HG03039 (cell line): ENCODE measurements around the gene ESYT2.

Source experiments
- ATAC-seq: cut with Tn5 transposase; IDR thresholded peaks from one replicate; pipeline ENCODE4 v1.9.1; 2021; ENCODE audit warnings: mild to moderate bottlenecking, moderate library complexity; ENCODE audit not compliant: unreplicated experiment

Gene ESYT2

DNA sequence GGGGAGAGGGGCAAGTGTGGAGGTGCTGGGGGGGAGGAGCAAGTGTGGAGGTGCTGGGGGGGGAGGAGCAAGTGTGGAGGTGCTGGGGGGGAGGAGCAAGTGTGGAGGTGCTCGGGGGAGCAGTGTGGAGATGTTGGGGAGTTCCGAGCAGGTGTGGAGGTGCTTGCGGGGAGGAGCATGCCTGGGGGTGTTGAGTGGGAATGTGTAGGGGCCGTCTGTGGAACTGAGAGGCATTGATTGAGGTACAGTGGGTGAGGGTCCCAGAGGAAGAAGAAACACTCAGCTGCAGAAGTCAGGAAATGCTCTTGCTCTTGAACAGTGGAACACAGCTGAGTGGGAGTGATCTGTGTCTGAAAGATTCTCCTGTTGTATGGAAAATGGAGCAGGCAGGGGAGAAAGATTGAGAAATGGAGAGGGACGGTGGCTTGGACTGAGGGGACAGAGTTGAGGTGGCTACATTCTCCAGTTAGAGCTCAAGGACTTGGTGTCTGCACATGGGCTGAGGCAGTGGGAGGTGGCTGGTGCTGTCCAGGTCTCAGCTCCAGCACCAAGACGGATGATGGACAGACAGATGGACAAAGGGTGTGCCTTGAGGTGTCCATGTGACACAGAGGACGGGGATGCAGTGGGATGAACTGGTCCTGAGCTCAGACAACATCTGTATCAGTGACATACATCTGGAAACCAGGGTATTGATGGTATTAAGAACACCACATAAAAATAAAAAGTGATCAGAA lies 99.5 kb downstream of the ESYT2 start:
- no peak for ATAC-seq

DNA sequence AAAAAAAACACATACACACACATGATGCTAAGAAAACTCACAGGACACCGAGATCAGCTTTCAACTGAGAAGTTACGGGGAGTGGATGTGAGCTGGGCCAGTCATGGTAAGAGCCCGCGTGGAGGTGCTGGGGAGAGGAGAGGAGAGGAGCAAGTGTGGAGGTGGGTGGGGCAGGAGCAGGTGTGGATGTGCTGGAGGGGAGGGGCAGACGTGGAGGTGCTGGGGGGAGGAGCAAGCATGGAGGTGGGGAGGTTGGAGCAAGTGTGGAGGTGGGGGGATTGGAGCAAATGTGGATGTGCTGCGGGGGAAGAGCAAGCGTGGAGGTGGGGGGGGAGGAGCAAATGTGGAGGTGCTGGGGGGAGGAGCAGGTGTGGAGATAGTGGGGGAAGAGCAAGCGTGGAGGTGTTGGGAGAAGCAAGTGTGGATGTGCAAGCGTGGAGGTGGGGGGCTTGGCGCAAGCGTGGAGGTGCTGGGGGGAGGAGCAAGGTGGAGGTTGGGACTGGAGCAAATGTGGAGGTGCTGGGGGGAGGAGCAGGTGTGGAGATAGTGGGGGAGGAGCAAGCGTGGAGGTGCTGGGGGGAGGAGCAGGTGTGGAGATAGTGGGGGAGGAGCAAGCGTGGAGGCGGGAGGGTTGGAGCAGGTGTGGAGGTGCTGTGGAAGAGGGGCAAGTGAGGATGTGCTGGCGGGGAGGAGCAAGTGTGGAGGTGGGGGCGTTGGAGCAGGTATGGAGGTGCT lies 100.2 kb downstream of the ESYT2 start:
- no peak for ATAC-seq

DNA sequence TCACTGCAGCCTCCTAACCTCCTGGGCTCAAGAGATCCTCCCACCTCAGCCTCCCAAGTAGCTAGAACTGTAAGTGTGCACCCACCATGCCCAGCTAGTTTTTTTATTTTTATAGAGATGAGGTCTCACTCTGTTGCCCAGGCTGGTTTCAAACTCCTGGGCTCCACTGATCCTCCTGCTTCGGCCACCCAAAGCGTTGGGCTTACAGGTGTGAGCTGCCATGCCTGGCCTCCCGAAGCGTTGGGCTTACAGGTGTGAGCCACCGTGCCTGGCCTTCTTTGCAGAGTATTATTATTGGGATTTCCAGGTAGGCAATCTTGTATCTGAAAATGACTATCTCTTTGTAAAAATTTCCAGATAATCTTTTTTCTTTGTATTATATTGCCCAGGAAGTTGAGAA lies 101.6 kb downstream of the ESYT2 start:
- ATAC-seq, result no peak

DNA sequence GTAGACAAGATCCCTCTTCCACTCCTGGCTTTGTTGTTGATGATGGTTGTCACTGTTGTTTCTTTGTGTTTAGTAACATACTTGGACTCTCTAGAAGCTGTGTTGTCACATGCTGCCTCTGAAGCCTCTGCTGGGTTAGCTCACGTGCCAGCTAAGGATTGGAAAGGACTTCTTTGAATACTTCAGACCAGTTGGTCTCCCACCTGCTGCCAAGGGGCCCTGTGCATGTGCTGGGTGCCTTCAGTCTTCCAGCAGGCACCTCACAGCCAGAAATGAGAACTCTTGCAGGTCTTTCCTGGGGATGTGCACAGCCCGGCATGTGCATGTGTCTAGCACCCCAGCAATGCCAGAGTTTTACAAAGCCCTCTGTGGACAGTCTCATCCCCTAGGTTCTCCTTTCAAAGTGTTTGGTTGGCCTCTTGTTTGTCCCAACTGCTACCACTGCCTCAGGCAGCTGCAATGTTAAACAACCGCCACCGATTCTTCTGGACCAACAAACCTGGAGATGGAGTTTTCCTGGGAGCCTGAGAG lies 103.0 kb downstream of the ESYT2 start:
- ATAC-seq, result no peak

DNA sequence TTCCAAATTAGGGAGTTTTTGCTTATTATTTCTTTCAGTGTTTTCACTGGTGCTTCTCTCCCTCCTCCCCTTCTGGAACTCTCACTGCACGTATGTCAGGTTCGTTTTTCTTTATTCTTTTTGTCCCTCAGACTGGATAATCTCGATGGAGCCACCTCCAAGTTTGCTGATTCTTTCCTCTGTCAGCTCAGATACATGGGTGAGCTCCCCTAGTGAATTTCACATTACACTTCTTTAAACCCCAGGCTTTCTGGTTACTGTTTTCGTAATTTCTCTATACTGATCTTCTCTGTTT lies 103.9 kb downstream of the ESYT2 start:
- ATAC-seq, result no peak

DNA sequence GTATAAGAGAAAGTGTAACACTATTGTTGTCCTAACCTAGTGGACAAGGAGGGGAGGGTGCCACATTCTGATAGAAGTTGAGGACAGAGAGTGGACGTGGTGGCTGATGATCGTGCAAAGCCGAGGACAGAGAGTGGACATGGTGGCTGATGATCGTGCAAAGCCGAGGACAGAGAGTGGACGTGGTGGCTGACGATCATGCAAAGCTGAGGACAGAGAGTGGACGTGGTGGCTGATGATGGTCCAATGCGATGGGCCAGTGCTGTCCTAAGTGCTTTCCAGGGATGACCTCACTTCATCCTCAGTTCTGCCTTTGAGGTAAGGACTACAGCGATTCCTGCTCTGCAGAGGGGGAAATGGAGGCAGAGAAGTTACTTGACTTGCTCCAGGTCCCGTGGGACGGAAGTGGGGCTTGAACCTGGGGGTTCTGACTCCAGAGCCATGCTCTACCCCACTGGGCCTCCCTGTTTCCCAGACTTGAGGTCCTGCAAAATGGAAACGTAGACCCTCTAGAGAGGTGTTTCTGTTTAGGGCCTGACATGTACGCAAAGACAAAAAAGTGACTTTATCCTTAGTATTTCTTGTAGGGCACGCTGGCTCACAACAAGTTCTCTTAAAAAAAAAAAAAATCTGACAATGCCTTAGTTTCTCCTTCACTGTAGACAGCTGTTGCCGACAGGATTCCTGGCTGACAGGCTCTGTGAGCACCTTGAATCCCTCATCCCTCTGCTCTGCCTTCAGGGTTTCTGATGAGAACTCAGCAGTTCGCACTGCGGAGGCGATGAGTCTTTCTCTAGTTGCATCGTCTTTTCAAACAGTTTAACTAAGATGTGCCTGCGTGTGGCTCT lies 104.4 kb downstream of the ESYT2 start:
- no peak for ATAC-seq

DNA sequence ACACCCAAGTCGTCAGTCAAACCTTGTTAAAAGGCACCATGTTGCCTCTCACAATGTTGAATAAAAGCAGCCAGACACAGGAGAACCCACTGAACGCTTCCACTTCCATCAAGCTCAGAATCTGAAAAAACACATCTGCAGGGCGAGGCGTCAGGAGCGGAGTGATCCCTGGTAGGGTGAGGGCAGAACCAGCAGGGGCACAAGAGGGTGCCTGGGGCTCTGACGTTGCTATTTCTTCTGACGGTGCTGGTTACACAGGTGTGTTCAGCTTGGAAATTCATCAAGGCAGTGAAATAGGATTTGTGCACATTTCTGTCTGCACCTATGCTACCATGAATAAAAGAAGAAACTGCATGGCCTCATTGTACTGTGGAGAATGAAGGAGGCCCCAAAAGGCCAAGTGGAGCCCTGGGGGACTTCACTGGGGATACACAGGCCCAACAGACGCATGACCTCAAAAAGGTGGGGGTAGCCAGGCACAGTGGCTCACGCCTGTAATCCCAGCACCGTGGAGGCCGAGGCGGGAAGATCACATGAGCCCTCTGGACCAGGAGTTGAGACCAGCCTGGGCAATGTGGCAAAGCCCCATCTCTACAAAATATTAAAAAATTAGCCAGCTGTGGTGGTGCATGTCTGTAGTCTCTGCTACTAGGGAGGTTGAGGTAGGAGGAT lies 105.5 kb downstream of the ESYT2 start:
- no peak for ATAC-seq

DNA sequence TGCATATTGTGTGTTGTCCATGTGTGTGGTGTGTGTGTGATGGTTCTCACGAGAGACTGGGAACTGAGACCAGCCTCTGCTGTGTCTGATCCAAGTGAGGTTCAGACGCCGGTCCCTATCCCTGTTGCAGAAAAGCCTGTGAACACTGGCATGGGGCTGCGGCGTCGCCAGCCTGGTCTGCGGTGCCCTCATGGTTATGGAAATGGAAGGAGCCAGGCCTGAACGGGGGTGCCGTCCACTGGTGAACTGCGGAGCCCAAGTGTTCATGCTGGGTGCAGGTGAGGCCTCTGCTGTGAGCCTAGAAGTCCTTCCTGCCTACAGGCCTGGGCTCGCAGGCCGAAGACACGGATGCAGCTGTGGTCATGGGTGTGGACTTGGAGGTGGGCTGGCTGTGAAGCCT lies 106.0 kb downstream of the ESYT2 start:
- ATAC-seq, result no peak

DNA sequence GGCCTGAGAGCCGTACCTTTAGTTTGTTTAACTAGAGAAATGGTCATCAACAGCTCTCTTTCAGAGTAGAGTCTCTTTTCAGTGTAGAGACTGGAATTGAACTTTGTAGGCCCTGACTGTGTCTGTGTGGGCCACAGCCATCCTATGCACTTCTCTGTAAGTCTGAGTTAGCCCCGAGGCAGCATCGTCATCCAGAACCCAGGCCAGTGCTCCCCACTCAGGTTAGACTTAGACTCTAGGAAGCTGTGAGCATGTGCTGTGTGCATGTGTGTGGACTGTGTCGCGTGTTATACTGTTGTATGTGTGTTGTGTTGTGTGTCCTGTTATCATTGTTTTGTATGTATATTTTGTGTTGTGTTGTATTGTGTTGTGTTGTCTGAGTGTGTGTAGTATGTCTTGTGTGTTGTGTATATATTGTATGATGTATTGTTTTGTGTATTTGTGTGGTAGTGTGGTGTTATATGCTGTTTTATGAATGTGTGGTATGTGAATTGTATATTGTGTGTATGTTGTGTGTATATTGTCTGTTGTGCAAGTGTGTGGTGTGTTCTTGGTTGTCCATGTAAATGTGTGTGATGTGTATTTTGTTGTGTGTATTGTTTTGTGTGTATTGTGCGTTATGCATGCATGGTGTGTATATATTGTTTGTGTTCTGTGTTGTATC lies 106.6 kb downstream of the ESYT2 start:
- no peak for ATAC-seq

DNA sequence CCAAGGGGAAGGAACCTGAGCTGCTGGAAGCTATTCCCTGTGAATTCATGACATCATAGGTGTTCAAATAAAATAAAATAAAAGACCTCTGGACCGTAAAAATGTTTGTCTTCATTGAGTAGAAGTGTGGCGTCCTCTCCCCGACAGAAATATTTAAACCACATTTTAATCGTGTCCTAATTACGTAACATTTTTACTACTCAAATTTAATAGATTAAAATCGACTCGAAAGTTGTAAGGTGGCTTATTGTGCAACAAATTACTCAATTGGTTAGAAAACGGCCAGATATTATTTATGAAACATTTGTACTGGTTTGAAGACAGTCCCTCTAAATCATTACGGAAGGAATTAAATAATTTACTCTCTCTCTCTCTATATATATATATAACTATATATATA lies 109.2 kb downstream of the ESYT2 start:
- no peak for ATAC-seq

DNA sequence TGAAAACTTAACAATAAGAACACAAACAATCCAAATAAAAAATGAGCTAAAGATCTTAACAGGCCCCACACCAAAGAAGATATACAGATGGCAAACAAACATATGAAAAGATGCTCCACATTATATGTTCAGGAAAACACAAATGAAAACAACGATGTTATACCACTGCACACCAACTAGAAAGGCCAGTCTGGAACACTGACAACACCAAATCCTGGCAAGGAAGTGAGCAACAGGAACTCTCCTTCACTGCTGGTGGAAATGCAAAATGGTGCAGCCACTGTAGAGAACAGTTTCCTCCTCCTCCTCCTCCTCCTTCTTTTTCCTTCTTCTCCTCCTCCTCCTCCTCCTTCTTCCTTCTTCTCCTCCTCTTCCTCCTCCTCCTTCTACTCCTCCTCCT lies 112.5 kb downstream of the ESYT2 start:
- ATAC-seq, result no peak

DNA sequence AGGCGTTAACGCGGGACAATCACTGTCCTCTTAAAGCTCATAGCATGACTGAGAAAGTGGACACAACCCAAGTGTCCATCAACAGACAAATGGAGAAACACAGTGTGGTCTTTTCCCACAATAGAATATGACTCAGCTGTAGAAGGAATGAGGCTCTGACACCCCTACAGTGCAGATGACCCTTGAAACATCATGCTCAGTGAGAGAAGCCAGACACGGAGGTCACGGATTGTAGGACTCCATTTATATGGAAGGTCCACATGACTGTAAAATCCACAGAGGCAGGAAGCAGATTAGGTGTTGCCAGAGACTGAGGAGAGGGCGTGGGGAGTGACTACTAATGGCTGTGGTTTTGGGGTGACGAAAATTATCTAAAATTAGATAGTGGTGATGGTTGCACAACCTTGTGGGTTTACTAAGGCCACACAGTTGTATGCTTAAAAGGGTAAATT lies 118.6 kb downstream of the ESYT2 start:
- ATAC-seq, result no peak

DNA sequence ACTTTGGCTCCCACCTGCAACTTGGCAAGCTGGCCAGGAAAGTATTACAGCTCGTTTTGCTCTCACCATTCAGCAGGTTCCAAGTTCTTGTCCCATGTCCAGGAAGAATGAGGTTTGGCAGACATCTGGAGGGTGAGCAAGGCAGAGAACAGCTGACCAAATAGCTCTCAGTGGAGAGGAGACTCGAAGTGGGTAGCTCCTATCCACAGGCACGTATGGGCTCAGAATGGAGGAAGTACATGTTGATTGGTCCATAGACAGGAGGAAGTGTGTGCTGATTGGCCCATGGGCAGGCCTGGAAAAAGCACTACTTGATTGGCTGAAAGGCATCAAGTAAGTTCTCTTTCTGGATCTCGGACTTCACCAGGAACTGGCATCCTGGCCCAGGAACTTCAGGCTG lies 121.7 kb downstream of the ESYT2 start:
- no peak for ATAC-seq

DNA sequence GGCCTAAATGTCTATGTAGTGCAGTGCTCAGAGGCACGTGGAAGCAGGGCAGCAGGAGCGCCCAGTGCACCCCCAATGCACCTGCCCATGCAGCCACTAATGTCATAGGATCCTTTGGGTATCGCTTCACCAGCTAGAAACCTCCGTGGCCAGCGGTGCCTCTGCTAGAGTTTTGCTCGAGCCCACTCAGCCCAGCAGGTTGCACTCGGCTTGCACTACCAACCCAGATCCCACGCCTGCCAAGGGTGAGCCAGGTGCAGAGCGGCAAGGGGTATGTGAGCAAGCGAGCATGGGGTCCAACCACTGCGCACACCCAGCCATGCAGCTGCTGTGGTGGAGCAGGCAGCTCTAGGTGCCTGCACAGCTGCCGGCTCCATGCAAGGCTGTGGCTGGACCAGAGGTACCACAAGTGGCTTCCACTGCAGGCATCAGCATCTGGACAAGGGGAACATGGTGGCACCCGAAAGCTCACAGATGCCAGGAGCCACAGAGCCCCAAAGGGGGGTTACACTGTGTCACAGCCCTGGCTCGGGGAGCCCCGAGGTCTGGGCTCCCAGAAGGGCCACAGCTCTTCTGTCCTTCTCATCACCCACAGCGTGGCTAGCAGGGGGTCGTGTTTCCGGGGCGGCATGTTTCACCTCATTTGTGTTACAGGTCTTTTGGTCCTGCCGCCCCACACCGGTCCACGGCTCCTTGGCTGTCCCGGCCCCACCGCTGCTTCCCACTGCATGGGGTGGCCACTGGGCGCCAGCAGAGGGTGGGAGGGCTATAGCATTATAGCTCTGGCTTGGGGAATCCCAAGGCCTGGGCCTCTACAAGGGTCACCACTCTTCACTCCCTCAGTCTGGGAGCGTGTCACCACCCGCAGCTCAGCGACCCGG lies 122.4 kb downstream of the ESYT2 start:
- no peak for ATAC-seq

DNA sequence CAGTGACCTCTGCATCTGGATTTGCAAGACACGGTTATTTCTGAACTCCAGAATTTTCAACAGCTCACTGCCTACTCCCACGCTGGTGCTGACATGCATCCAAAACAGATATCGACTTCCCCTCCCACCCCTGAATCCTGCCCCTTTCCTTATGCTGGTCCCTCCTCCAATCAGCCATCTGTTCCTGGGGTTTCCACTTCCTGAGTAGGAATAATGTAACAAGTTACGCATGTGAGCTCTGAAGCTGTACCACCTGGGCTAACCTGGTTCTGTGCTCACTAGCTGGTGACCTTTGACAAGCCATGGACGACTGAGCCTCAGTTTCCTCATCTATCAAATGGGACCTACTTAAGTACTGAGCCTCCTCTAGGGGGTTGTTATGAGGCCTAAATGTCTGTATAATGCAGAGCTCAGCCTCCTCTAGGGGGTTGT lies 123.0 kb downstream of the ESYT2 start:
- ATAC-seq, result no peak

DNA sequence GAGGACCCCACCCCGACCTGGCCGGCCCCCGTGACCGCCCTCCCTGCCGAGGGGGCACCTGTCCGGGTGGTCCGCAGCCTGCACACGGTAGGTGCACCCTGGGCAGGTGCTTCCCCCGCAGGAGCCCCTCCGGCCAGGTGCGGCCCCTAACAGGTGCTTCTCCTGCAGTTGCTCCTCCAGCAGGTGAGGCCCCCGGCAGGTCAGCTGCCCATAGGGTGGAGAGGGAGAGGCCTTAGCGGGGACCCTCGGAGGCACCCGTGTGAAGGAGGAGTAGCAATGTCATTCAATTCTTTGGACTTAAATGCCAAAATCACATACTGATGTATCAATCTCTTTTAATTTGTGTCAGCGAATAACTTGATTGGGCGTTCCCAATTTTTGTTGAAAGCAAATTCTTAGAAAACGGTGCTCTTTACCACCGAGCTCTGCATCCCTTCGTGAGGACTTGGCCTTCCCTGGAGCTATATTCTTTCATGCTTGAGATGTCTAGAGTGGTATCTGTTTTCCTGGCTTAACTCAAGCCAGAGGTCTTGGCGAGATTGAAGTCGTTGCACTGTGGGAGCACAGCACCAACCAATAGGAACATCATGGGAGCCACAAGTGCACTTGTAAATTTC lies 124.0 kb downstream of the ESYT2 start:
- ATAC-seq, result no peak

DNA sequence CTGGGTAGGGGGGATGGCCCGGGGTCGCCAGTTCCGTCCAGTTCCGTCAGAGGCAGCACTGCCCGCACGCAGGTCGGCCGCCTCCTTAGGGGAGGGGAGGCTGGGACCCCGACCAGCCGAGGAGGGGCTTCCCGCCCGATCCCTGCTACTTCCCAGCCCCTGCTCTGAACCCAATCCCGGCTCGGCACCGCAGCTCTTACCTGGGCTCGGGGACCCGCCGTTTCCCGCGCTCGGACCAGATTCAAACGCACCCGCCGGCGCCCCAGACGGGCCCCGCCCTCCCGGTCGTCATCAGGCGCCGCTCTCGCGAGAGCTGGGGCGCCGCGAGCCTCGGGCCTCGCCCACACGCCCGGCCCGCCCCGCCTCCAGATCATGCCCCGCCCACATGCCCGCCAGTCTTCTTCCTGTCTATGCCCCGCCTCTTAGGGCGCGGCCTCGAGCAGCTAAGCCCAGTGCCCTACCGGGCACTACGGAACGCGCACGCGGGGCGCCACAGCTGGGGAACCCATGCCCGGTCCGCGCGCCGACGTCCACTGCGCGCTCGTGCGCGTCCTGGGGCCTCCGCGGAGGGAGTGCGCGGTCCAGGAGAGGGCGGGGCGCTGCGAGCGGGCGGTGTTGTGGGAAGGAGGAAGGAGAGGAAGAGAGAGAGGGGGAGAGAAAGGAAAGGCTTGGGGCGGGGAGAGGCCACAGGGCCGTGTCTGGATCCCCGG lies 124.6 kb downstream of the ESYT2 start, which contains the start of gene NCAPG2:
TSS of gene NCAPG2 (minus strand) at position 281 of the 710 bp plus-strand sequence. CDS start 2,905 bp downstream, outside the sequence.
- peak; percentile 97 for ATAC-seq
